Activated CD8-positive, alpha-beta memory T cell treated with anti-CD3 and anti-CD28 coated beads, Interleukin-2, amount 50 U/mL, for 1 hour (primary cell): ENCODE measurements around the gene CCDC97.
"Not testable (repeated sequence)": the region's sequence is repeated elsewhere in the genome, so short reads cannot be mapped to it uniquely, and the experiment has no call there.

Source experiments
- DNase-seq: peaks from one replicate; pipeline ENCODE4 v3.0.0-alpha.2; 2020; ENCODE audit errors: extremely low read depth

Gene CCDC97

GRCh38 chr19:41310033-41310831, at the start of gene CCDC97:
Gene CCDC97 (plus strand): TSS chr19:41310172. CDS start chr19:41310311, 139 bp downstream.
- peak; percentile 77 for DNase-seq

GRCh38 chr19:41261474-41262190, 48.3 kb upstream of the CCDC97 start:
- no peak for DNase-seq

- peak; percentile 89 for DNase-seq
Measured at GRCh38 chr19:41263042-41263849, 46.7 kb upstream of the CCDC97 start.

GRCh38 chr19:41263850-41264580, 46.0 kb upstream of the CCDC97 start, which contains the start of gene HNRNPUL1:
Gene HNRNPUL1 (plus strand): TSS chr19:41264372. CDS start chr19:41264504, 132 bp downstream.
- peak; percentile 98 for DNase-seq

GRCh38 chr19:41264581-41265394, 45.2 kb upstream of the CCDC97 start:
- DNase-seq, result no peak

- DNase-seq, result no peak
Measured at GRCh38 chr19:41265395-41266153, 44.4 kb upstream of the CCDC97 start.

- no peak for DNase-seq
Measured at GRCh38 chr19:41269055-41269454, 40.9 kb upstream of the CCDC97 start.

- DNase-seq, result no peak
Measured at GRCh38 chr19:41269571-41269970, 40.4 kb upstream of the CCDC97 start.

GRCh38 chr19:41273076-41273475, 36.9 kb upstream of the CCDC97 start:
- DNase-seq, result no peak

GRCh38 chr19:41274802-41275201, 35.2 kb upstream of the CCDC97 start:
- DNase-seq, result no peak

GRCh38 chr19:41276231-41276630, 33.7 kb upstream of the CCDC97 start:
- DNase-seq, result no peak

- no peak for DNase-seq
Measured at GRCh38 chr19:41278478-41278877, 31.5 kb upstream of the CCDC97 start.

- DNase-seq, result no peak
Measured at GRCh38 chr19:41288673-41289530, 21.1 kb upstream of the CCDC97 start.

GRCh38 chr19:41289814-41290213, 20.2 kb upstream of the CCDC97 start:
- DNase-seq, result not testable (repeated sequence)

- no peak for DNase-seq
Measured at GRCh38 chr19:41294393-41294792, 15.6 kb upstream of the CCDC97 start.

GRCh38 chr19:41295499-41295898, 14.5 kb upstream of the CCDC97 start:
- no peak for DNase-seq

- no peak for DNase-seq
Measured at GRCh38 chr19:41296433-41296871, 13.5 kb upstream of the CCDC97 start.

GRCh38 chr19:41297628-41298347, 12.2 kb upstream of the CCDC97 start:
- DNase-seq, result no peak
